Stimulated activated naive CD8-positive, alpha-beta T cell treated with anti-CD3 and anti-CD28 coated beads, Interleukin-15, amount 100 ng/mL, for 72 hours (primary cell): ENCODE results near the gene RIPOR3.
"Not testable (repeated sequence)": the region's sequence is repeated elsewhere in the genome, so short reads cannot be mapped to it uniquely, and the experiment has no call there.

Experiments
- ATAC-seq: fragments of 150-1000 bp; cut with Tn5 transposase; 2 replicates; pipeline ENCODE4 v1.10.0; 2021; ENCODE audit warnings: mild to moderate bottlenecking, moderate library complexity
- DNase-seq, 2 donors: peaks; one replicate each; pipeline ENCODE4 v3.0.0; 2021 to 2022
- H3K27ac Mint-ChIP-seq, 2 donors: one replicate each; pipeline ENCODE4 v1.8.0; 2022; ENCODE audit warnings: mild to moderate bottlenecking in 2 of 2, mixed read lengths in 2 of 2, moderate library complexity in 2 of 2
- H3K27me3 Mint-ChIP-seq: one replicate; pipeline ENCODE4 v1.8.0; 2022; ENCODE audit warnings: mixed read lengths
- H3K4me1 Mint-ChIP-seq: one replicate; pipeline ENCODE4 v1.8.0; 2022; ENCODE audit warnings: mild to moderate bottlenecking, mixed read lengths
- H3K4me3 Mint-ChIP-seq, 2 donors: one replicate each; pipeline ENCODE4 v1.8.0; 2022; ENCODE audit warnings: mild to moderate bottlenecking in 2 of 2, mixed read lengths in 2 of 2, moderate library complexity in 1 of 2
- H3K9me3 Mint-ChIP-seq, 2 donors: one replicate each; pipeline ENCODE4 v1.8.0; 2022; ENCODE audit warnings: mixed read lengths in 2 of 2

RIPOR3 gene

GRCh38 chr20:50713657-50714101, 22.3 kb upstream of the RIPOR3 start:
- no peaks in the 10 kb centered on the region for H3K4me1 Mint-ChIP-seq
- H3K9me3 Mint-ChIP-seq, result no peaks in the 10 kb centered on the region
- H3K4me3 Mint-ChIP-seq, result no peak overlapping the region
- DNase-seq (no peak), ATAC-seq (no peak)
- peaks cover 22% of the 10 kb centered on the region for H3K27me3 Mint-ChIP-seq
- H3K27ac Mint-ChIP-seq, result no peak overlapping the region

GRCh38 chr20:50712771-50713656, 21.7 kb upstream of the RIPOR3 start:
- Mint-ChIP-seq H3K4me1 (no peaks in the 10 kb centered on the region), H3K4me3 (no peak overlapping the region), H3K9me3 (no peaks in the 10 kb centered on the region), H3K27ac (peak overlapping the region in 1 of 2 donors; percentile 38), H3K27me3 (peaks cover 22% of the 10 kb centered on the region)
- no peak for DNase-seq
- ATAC-seq, result no peak

GRCh38 chr20:50711113-50711825, 19.9 kb upstream of the RIPOR3 start:
- Mint-ChIP-seq H3K27me3 (peaks cover 22% of the 10 kb centered on the region), H3K27ac (no peak overlapping the region), H3K9me3 (no peaks in the 10 kb centered on the region), H3K4me3 (no peak overlapping the region), H3K4me1 (no peaks in the 10 kb centered on the region)
- no peak for ATAC-seq
- no peak for DNase-seq

GRCh38 chr20:50710492-50711063, 19.2 kb upstream of the RIPOR3 start:
- no peak for DNase-seq

GRCh38 chr20:50709636-50709973, 18.3 kb upstream of the RIPOR3 start:
- ATAC-seq (no peak), DNase-seq (no peak)
- Mint-ChIP-seq H3K9me3 (no peaks in the 10 kb centered on the region), H3K27ac (no peak overlapping the region), H3K4me1 (no peaks in the 10 kb centered on the region), H3K4me3 (no peak overlapping the region), H3K27me3 (peaks cover 22% of the 10 kb centered on the region)

More at GRCh38 chr20:50710492-50711063, 19.2 kb upstream of the RIPOR3 start:
- H3K27ac Mint-ChIP-seq, result no peak overlapping the region
- H3K4me1 Mint-ChIP-seq, result no peaks in the 10 kb centered on the region
- H3K27me3 Mint-ChIP-seq, result peaks cover 22% of the 10 kb centered on the region
- no peaks in the 10 kb centered on the region for H3K9me3 Mint-ChIP-seq
- no peak for ATAC-seq
- H3K4me3 Mint-ChIP-seq, result no peak overlapping the region

- DNase-seq (no peak), ATAC-seq (no peak)
- Mint-ChIP-seq H3K27me3 (peaks cover 22% of the 10 kb centered on the region), H3K27ac (no peak overlapping the region), H3K9me3 (no peaks in the 10 kb centered on the region), H3K4me1 (no peaks in the 10 kb centered on the region), H3K4me3 (no peak overlapping the region)
Observed at GRCh38 chr20:50708845-50709635, 17.7 kb upstream of the RIPOR3 start.

- Mint-ChIP-seq H3K4me3 (no peak overlapping the region), H3K4me1 (no peaks in the 10 kb centered on the region), H3K27me3 (peaks cover 7% of the 10 kb centered on the region), H3K9me3 (no peaks in the 10 kb centered on the region), H3K27ac (no peak overlapping the region)
- DNase-seq, result no peak
- ATAC-seq, result no peak
Observed at GRCh38 chr20:50704971-50705370, 13.6 kb upstream of the RIPOR3 start.

- Mint-ChIP-seq H3K4me3 (no peak overlapping the region), H3K27ac (no peak overlapping the region), H3K27me3 (peaks cover 7% of the 10 kb centered on the region), H3K4me1 (no peaks in the 10 kb centered on the region), H3K9me3 (no peaks in the 10 kb centered on the region)
- ATAC-seq (no peak), DNase-seq (no peak)
Observed at GRCh38 chr20:50704514-50704913, 13.2 kb upstream of the RIPOR3 start.

- not testable (repeated sequence) for ATAC-seq, DNase-seq, H3K27me3 Mint-ChIP-seq, H3K4me3 Mint-ChIP-seq, H3K4me1 Mint-ChIP-seq, H3K9me3 Mint-ChIP-seq
- peak overlapping the region in 1 of 2 donors; percentile 82 for H3K27ac Mint-ChIP-seq
Observed at GRCh38 chr20:50703651-50704438, 12.5 kb upstream of the RIPOR3 start.

- no peaks in the 10 kb centered on the region for H3K4me1 Mint-ChIP-seq
- no peak overlapping the region for H3K27ac Mint-ChIP-seq
- H3K27me3 Mint-ChIP-seq, result peaks cover 7% of the 10 kb centered on the region
- no peak for ATAC-seq
- no peak overlapping the region for H3K4me3 Mint-ChIP-seq
- DNase-seq, result no peak
- H3K9me3 Mint-ChIP-seq, result no peaks in the 10 kb centered on the region
Observed at GRCh38 chr20:50701041-50701963, 10.0 kb upstream of the RIPOR3 start.

GRCh38 chr20:50699688-50700087, 8.3 kb upstream of the RIPOR3 start:
- Mint-ChIP-seq H3K27ac (no peak overlapping the region), H3K27me3 (peaks cover 7% of the 10 kb centered on the region), H3K4me1 (no peaks in the 10 kb centered on the region), H3K9me3 (no peaks in the 10 kb centered on the region), H3K4me3 (no peak overlapping the region)
- ATAC-seq (no peak), DNase-seq (no peak)

GRCh38 chr20:50698255-50698654, 6.9 kb upstream of the RIPOR3 start:
- peaks cover 18% of the 10 kb centered on the region for H3K27me3 Mint-ChIP-seq
- DNase-seq, H3K9me3 Mint-ChIP-seq, ATAC-seq, H3K4me3 Mint-ChIP-seq, H3K27ac Mint-ChIP-seq, H3K4me1 Mint-ChIP-seq: not testable (repeated sequence)

- H3K4me3 Mint-ChIP-seq, result no peak overlapping the region
- DNase-seq (no peak), ATAC-seq (no peak)
- no peak overlapping the region for H3K27ac Mint-ChIP-seq
- H3K4me1 Mint-ChIP-seq, result peaks cover 21% of the 10 kb centered on the region
- no peaks in the 10 kb centered on the region for H3K9me3 Mint-ChIP-seq
- H3K27me3 Mint-ChIP-seq, result peaks cover 41% of the 10 kb centered on the region
Observed at GRCh38 chr20:50695135-50695872, 4.0 kb upstream of the RIPOR3 start.
